Suprapubic skin (tissue), 4 donors: ENCODE results near the gene CEP192.

Source experiments
- EP300 ChIP-seq: sonication (generic); formaldehyde crosslinking; IDR thresholded peaks from one replicate; pipeline ENCODE4 v1.6.1; 2017; ENCODE audit warnings: antibody characterized with exemption
- POLR2A ChIP-seq, 2 donors: fragments of 450-650 bp; IDR thresholded peaks; one replicate each; pipeline ENCODE4 v1.6.1; 2017; ENCODE audit warnings: antibody characterized with exemption in 2 of 2, mild to moderate bottlenecking in 2 of 2, moderate library complexity in 2 of 2
- POLR2AphosphoS5 ChIP-seq, 3 donors: sonication (generic); formaldehyde crosslinking; IDR thresholded peaks; one replicate each; pipeline ENCODE4 v1.6.1; 2017; ENCODE audit warnings: antibody characterized with exemption in 3 of 3
- TF ChIP-seq, protein P1 (sequence below), 2 donors: fragments of 200-600 bp in 1 of 2; fragments of 450-650 bp in 1 of 2; sonication (generic) in 1 of 2; IDR thresholded peaks; one replicate each; pipeline ENCODE4 v1.5.1; 2016 to 2019; ENCODE audit warnings: antibody characterized with exemption in 2 of 2, mild to moderate bottlenecking in 1 of 2, moderate library complexity in 1 of 2

DNA sequence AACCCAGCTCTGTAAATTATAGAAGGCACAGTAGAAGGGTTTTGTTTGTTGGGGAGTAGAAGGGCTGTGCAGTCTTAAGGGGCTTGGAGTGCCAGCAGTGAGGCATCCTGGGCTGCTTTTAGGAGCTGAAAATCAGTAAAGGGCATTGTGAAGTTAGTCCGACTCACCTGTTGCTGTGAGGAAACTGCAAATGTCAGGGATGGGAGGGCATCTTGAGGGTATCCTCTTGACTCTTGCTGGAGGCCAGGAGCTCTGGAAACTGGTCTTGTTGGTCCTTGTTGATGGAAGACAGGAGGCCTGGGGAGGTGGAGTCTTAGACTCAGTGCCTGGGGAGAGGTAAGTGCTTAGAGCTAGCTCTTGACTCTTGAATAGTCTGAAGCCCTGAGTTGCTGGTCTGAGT, 14.1 kb downstream of the CEP192 start:
- TF ChIP-seq, protein P1, sequence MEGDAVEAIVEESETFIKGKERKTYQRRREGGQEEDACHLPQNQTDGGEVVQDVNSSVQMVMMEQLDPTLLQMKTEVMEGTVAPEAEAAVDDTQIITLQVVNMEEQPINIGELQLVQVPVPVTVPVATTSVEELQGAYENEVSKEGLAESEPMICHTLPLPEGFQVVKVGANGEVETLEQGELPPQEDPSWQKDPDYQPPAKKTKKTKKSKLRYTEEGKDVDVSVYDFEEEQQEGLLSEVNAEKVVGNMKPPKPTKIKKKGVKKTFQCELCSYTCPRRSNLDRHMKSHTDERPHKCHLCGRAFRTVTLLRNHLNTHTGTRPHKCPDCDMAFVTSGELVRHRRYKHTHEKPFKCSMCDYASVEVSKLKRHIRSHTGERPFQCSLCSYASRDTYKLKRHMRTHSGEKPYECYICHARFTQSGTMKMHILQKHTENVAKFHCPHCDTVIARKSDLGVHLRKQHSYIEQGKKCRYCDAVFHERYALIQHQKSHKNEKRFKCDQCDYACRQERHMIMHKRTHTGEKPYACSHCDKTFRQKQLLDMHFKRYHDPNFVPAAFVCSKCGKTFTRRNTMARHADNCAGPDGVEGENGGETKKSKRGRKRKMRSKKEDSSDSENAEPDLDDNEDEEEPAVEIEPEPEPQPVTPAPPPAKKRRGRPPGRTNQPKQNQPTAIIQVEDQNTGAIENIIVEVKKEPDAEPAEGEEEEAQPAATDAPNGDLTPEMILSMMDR (IDR thresholded peaks at IDR 0.05), result no peak
- TF ChIP-seq POLR2A (IDR thresholded peaks at IDR 0.05), result no peak
- TF ChIP-seq POLR2AphosphoS5 (IDR thresholded peaks at IDR 0.05), result no peak
- TF ChIP-seq EP300, result no peak
